Muscle of arm (tissue), 12 donors: ENCODE data around the gene RNF157. TPM values are rescaled to one million over a fixed set of nuclear protein-coding genes. Genes with fewer than 3 reads are reported as not detected.

Experiments used
- DNase-seq: peaks from one replicate; pipeline ENCODE4 v3.0.0-alpha.2; 2013
- polyA plus RNA-seq, 12 donors: library from polyadenylated mRNA; unstranded; fragments of 120-200 nt; gene quantifications; one replicate each; pipeline ENCODE4 v1.2.1, GENCODE V29; 2013; ENCODE audit not compliant: insufficient read length in 12 of 12

The RNF157 gene
- polyA plus RNA-seq, 12 donors: 7.5 to 30.9 (median 13.0) TPM; not detected in 1

DNA sequence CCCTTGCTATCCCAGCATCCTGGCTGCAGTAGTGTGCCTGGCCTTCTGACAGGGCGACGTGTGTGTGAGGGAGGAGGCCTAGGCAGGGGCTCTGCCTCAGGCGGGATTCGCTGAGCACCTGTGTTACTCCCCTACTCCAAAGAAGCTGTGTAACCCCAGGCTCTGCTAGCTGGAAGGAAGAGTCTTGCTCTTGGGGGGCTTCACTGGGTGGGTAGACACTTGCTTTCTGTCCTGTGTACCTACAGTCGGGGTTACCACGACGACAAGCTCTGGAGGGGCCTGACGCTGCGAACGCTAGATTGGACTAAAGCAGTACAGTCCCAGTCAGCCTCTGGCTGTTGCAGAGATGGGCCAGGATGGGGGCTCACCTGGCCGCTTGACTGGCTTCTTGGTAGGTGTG is 146.2 kb downstream of the RNF157 start:
- DNase-seq: no peak

DNA sequence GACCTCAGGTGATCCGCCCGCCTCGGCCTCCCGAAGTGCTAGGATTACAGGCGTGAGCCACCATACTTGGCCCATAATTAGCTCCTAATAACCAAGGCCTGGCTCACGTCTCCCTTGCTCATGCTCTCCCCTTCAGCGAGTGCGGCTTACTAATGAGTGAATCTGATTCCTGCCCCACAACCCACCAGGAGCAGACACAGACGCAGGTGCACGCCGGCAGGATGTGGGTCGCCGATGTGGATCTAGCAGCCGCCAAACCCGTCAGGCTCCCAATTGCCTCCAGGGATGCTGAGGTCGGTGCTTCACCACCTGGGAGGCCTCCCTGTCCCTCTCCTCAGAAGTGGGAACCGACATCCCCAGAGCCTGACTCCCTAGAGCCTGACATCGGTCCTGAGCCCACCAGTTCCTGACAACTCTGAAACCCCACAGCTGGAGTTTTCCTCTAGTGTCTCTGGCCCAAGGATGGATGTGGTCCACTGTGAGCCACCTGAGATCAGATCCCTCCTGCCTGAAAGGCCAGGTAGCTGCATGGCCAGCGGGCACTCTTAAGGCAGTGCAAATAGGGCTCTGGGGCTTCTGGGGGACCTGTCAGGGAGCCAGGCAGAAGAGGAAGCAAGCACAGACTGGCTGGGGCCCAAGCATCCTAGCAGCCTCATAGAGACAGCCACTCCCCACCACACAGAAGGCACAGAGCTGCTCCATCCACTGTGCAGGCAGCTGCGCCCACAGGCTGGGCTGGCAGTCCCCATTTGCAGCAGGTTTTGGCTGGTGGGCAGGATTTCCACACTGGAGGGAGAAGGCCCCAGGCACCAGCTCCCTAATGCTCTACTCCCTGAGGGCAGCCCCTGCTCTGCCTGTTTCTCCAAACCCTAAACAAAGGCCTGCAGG is 147.5 kb downstream of the RNF157 start:
- no peak for DNase-seq

Other genes with a start within 250 kb of the RNF157 start
- 10 to 100 TPM in 2 of 12 donors, 1 to 10 TPM in 8, not detected in 2; 3.5 to 16.6 (median 6.9) TPM for gene CDK3, start 239.6 kb downstream of the RNF157 start, polyA plus RNA-seq
- gene EVPL, start 213.2 kb downstream of the RNF157 start, polyA plus RNA-seq: 10 to 100 TPM in 3 of 12 donors, 1 to 10 TPM in 1, under 1 TPM in 6, not detected in 2; 0.12 to 47.8 (median 0.44) TPM
- 100 to 1,000 TPM in 1 of 12 donors, 10 to 100 TPM in 10, not detected in 1; 69.3 to 244 (median 80.1) TPM for gene SRP68, start 168.0 kb downstream of the RNF157 start, polyA plus RNA-seq
- gene GALR2, start 165.7 kb downstream of the RNF157 start, polyA plus RNA-seq: not detected
- gene ZACN, start 161.3 kb downstream of the RNF157 start, polyA plus RNA-seq: 1 to 10 TPM in 9 of 12 donors, under 1 TPM in 1, not detected in 2; 0.45 to 8.0 (median 5.1) TPM
- gene EXOC7, start 136.7 kb downstream of the RNF157 start, polyA plus RNA-seq: 100 to 1,000 TPM in 3 of 12 donors, 10 to 100 TPM in 9; 56.3 to 120 (median 90.6) TPM
- under 1 TPM in 5 of 12 donors, not detected in 7; 0.08 to 0.45 (median 0.12) TPM for gene FOXJ1, start 99.2 kb downstream of the RNF157 start, polyA plus RNA-seq
- 10 to 100 TPM in 11 of 12 donors, not detected in 1; 10.1 to 93.7 (median 18.1) TPM for gene UBALD2, start 24.9 kb upstream of the RNF157 start, polyA plus RNA-seq
- gene QRICH2, start 67.8 kb upstream of the RNF157 start, polyA plus RNA-seq: 10 to 100 TPM in 1 of 12 donors, 1 to 10 TPM in 10, not detected in 1; 2.7 to 10.3 (median 3.4) TPM
- gene PRPSAP1, start 113.4 kb upstream of the RNF157 start, polyA plus RNA-seq: 10 to 100 TPM in 11 of 12 donors, not detected in 1; 16.0 to 50.7 (median 33.9) TPM
- 1 to 10 TPM in 8 of 12 donors, under 1 TPM in 2, not detected in 2; 0.91 to 4.8 (median 1.6) TPM for gene SPHK1, start 144.1 kb upstream of the RNF157 start, polyA plus RNA-seq
- gene UBE2O, start 212.7 kb upstream of the RNF157 start, polyA plus RNA-seq: 10 to 100 TPM in 10 of 12 donors, 1 to 10 TPM in 1, not detected in 1; 9.3 to 25.8 (median 14.5) TPM
- gene AANAT, start 227.1 kb upstream of the RNF157 start, polyA plus RNA-seq: under 1 TPM in 6 of 12 donors, not detected in 6; 0.33 to 0.66 (median 0.46) TPM